PC-3 (cell line): ENCODE measurements around the gene TMC5.

Experiments used
- EZH2phosphoT487 ChIP-seq: fragments of 300-600 bp; sonication (generic); IDR thresholded peaks from 2 replicates; pipeline ENCODE4 v1.6.1; 2018; ENCODE audit warnings: mild to moderate bottlenecking, antibody characterized with exemption, low read length, borderline replicate concordance
- TF ChIP-seq, protein P1 (sequence below): fragments of 300-600 bp; sonication (generic); conservative IDR thresholded peaks from 2 replicates; pipeline ENCODE4 v1.5.1; 2017; ENCODE audit warnings: antibody characterized with exemption, low read depth, mild to moderate bottlenecking, low read length

DNA sequence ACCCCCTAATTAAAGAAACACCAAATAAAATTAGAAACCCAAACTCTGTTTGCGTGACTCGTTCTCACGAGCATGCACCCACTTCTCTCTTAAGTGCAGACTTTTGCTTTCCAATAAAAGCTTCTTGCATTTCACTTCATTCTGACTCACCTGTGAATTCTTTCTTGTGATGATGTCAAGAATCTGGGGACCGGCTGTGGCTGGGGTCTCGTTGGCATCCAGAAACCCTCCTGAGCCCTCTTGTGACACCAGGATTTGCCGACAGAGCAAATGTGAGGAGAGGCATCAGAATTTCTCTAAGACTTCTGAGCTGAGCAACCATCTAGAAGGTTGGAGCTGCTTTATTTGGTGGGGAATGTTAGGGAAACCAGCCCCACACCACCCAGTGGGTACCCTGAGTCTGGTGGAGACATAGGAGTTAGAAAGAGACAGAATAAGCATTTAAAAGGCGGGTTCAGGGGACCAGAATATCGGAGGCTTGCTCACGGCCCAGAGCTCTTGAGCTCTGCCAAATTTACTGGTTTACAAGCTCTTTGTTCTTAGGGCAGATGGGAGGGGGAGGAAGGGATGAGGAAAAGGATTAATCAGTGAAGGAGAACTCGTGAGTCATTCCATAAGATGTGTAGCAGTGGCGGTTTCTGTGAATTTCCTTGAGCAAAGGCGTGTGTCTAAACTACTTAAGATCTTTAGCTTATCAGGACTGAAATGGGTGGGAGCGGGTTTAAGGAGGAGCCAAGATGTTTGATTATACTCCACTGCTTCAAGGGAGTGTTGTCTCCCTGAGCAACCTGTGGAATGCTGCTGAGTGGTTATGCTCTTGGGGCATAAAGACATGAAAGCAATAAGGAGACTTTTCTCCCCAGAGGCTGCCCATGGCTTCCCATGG lies 24.2 kb upstream of the TMC5 start:
- TF ChIP-seq, protein P1, sequence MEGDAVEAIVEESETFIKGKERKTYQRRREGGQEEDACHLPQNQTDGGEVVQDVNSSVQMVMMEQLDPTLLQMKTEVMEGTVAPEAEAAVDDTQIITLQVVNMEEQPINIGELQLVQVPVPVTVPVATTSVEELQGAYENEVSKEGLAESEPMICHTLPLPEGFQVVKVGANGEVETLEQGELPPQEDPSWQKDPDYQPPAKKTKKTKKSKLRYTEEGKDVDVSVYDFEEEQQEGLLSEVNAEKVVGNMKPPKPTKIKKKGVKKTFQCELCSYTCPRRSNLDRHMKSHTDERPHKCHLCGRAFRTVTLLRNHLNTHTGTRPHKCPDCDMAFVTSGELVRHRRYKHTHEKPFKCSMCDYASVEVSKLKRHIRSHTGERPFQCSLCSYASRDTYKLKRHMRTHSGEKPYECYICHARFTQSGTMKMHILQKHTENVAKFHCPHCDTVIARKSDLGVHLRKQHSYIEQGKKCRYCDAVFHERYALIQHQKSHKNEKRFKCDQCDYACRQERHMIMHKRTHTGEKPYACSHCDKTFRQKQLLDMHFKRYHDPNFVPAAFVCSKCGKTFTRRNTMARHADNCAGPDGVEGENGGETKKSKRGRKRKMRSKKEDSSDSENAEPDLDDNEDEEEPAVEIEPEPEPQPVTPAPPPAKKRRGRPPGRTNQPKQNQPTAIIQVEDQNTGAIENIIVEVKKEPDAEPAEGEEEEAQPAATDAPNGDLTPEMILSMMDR: no peak
- no peak for TF ChIP-seq EZH2phosphoT487
